WTC11 (cell line): ENCODE data around the gene ZXDC. TPM values are rescaled to one million over a fixed set of nuclear protein-coding genes. Genes with fewer than 3 reads are reported as not detected.

Experiments
- ATAC-seq: fragments of 200-7000 bp; cut with Tn5 transposase; 2 replicates; pipeline ENCODE4 v1.10.0; 2021; ENCODE audit warnings: mild to moderate bottlenecking, moderate library complexity
- CTCF ChIA-PET: fragments of 300-600 bp; sonication (Branson Sonifier 250); formaldehyde crosslinking; loops from one replicate; lab custom pipeline; 2021; ENCODE audit warnings: antibody characterized with exemption; lab: Charles Lee
- POLR2A ChIA-PET: fragments of 350-600 bp; sonication (Branson Sonifier 250); formaldehyde crosslinking; loops from one replicate; lab custom pipeline; 2021; ENCODE audit warnings: antibody characterized with exemption; lab: Charles Lee
- DNase-seq: peaks from one replicate; pipeline ENCODE4 v3.0.0; 2021; ENCODE audit warnings: low spot score
- H3K27ac Mint-ChIP-seq: 2 replicates; pipeline ENCODE4 v1.8.0; 2021; ENCODE audit warnings: mixed read lengths
- H3K27me3 Mint-ChIP-seq: 2 replicates; pipeline ENCODE4 v1.8.0; 2021; ENCODE audit warnings: low read depth, mild to moderate bottlenecking, moderate library complexity, mixed read lengths
- H3K36me3 Mint-ChIP-seq: 2 replicates; pipeline ENCODE4 v1.8.0; 2021; ENCODE audit warnings: mixed read lengths
- H3K4me1 Mint-ChIP-seq: 2 replicates; pipeline ENCODE4 v1.8.0; 2022; ENCODE audit warnings: mixed read lengths
- H3K4me3 Mint-ChIP-seq: 2 replicates; pipeline ENCODE4 v1.8.0; 2021; ENCODE audit warnings: mild to moderate bottlenecking, moderate library complexity, mixed read lengths
- H3K9me3 Mint-ChIP-seq: 2 replicates; pipeline ENCODE4 v1.8.0; 2021; ENCODE audit warnings: mixed read lengths
- ATF3 ChIP-seq: sonication (generic); formaldehyde crosslinking; conservative IDR thresholded peaks from 2 replicates; pipeline ENCODE4 v1.8.1; 2022; ENCODE audit warnings: mild to moderate bottlenecking, missing genetic modification reagents
- CBFB ChIP-seq: sonication (generic); formaldehyde crosslinking; IDR thresholded peaks from 2 replicates; pipeline ENCODE4 v1.8.1; 2022; ENCODE audit warnings: mild to moderate bottlenecking, low read depth, missing genetic modification reagents
- CDX4 ChIP-seq: fragments of 250-450 bp; sonication (Bioruptor Pico); IDR thresholded peaks from 2 replicates; pipeline ENCODE4 v1.9.0; 2021; ENCODE audit warnings: moderate library complexity, mild to moderate bottlenecking, inconsistent platforms, borderline replicate concordance
- CREB1 ChIP-seq: sonication (generic); formaldehyde crosslinking; IDR thresholded peaks from 2 replicates; pipeline ENCODE4 v1.8.0; 2023; ENCODE audit warnings: mild to moderate bottlenecking, missing genetic modification reagents
- E2F1 ChIP-seq: sonication (generic); formaldehyde crosslinking; IDR thresholded peaks from 2 replicates; pipeline ENCODE4 v1.8.0; 2022; ENCODE audit warnings: mild to moderate bottlenecking, missing genetic modification reagents
- EMX1 ChIP-seq: fragments of 250-450 bp; sonication (Bioruptor Pico); IDR thresholded peaks from 2 replicates; pipeline ENCODE4 v1.8.0; 2021; ENCODE audit warnings: mild to moderate bottlenecking
- ESRRA ChIP-seq: sonication (generic); formaldehyde crosslinking; IDR thresholded peaks from 2 replicates; pipeline ENCODE4 v1.8.1; 2022; ENCODE audit warnings: mild to moderate bottlenecking, missing genetic modification reagents, borderline replicate concordance
- HMGA2 ChIP-seq: fragments of 250-450 bp; sonication (Bioruptor Pico); IDR thresholded peaks from 2 replicates; pipeline ENCODE4 v1.4.0; 2021; ENCODE audit warnings: mild to moderate bottlenecking, moderate library complexity
- IRF1 ChIP-seq: sonication (generic); formaldehyde crosslinking; IDR thresholded peaks from 2 replicates; pipeline ENCODE4 v1.8.0; 2023; ENCODE audit warnings: missing genetic modification reagents
- SMAD3 ChIP-seq: sonication (generic); formaldehyde crosslinking; IDR thresholded peaks from 2 replicates; pipeline ENCODE4 v1.8.0; 2022; ENCODE audit warnings: missing genetic modification reagents, mild to moderate bottlenecking, borderline replicate concordance
- TEAD4 ChIP-seq: sonication (generic); formaldehyde crosslinking; IDR thresholded peaks from 2 replicates; pipeline ENCODE4 v1.8.0; 2022; ENCODE audit warnings: mild to moderate bottlenecking, missing genetic modification reagents
- USF2 ChIP-seq: sonication (generic); formaldehyde crosslinking; IDR thresholded peaks from 2 replicates; pipeline ENCODE4 v1.8.1; 2023; ENCODE audit warnings: mild to moderate bottlenecking, missing genetic modification reagents, moderate library complexity
- ZNF138 ChIP-seq: sonication (generic); formaldehyde crosslinking; conservative IDR thresholded peaks from 2 replicates; pipeline ENCODE4 v1.8.1; 2022; ENCODE audit warnings: mild to moderate bottlenecking, moderate library complexity, missing genetic modification reagents
- ZNF219 ChIP-seq: sonication (generic); formaldehyde crosslinking; IDR thresholded peaks from 2 replicates; pipeline ENCODE4 v1.8.0; 2023; ENCODE audit warnings: missing genetic modification reagents, mild to moderate bottlenecking, borderline replicate concordance
- ZNF396 ChIP-seq: fragments of 250-450 bp; sonication (Bioruptor Pico); IDR thresholded peaks from 2 replicates; pipeline ENCODE4 v1.8.0; 2021; ENCODE audit warnings: mild to moderate bottlenecking, moderate library complexity, borderline replicate concordance
- ZNF423 ChIP-seq: fragments of 250-450 bp; sonication (Bioruptor Pico); IDR thresholded peaks from 2 replicates; pipeline ENCODE4 v2.1.2; 2022; ENCODE audit warnings: mild to moderate bottlenecking, moderate library complexity
- ZNF425 ChIP-seq: fragments of 250-450 bp; sonication (Bioruptor Pico); conservative IDR thresholded peaks from 2 replicates; pipeline ENCODE4 v1.9.0; 2021; ENCODE audit warnings: mild to moderate bottlenecking
- ZNF532 ChIP-seq: fragments of 250-450 bp; sonication (Bioruptor Pico); IDR thresholded peaks from 2 replicates; pipeline ENCODE4 v1.9.0; 2021; ENCODE audit warnings: mild to moderate bottlenecking, borderline replicate concordance
- ZSCAN18 ChIP-seq: fragments of 250-450 bp; sonication (Bioruptor Pico); IDR thresholded peaks from 2 replicates; pipeline ENCODE4 v2.1.2; 2022; ENCODE audit warnings: mild to moderate bottlenecking, moderate library complexity
- total RNA-seq: library from RNA; stranded (reverse); gene quantifications from 3 replicates; pipeline ENCODE4 v1.2.3, GENCODE V29; 2021

ZXDC gene
- total RNA-seq, 1 experiment from 2014 or later: 34.7 TPM

GRCh38 chr3:126484662-126485061 lies 9.0 kb upstream of the ZXDC start:
- peak; percentile 29 for ATAC-seq
- no peak for DNase-seq
- Mint-ChIP-seq H3K4me3 (no peak overlapping the region), H3K4me1 (peaks cover 34% of the 10 kb centered on the region), H3K27me3 (no peaks in the 10 kb centered on the region; the same call in 1 of the 2 replicates), H3K9me3 (no peaks in the 10 kb centered on the region), H3K27ac (peak overlapping the region; percentile 66; the same call in 1 of the 2 replicates), H3K36me3 (no peaks in the 10 kb centered on the region)
- ChIA-PET CTCF (interaction anchor here (0.5 to 1.9 kb wide), 5 partner anchors 8 to 1090 kb away, joined by 3 to 7 read pairs (median 4); partner anchors contain the start of gene CHST13), POLR2A (interaction anchor here (0.9 to 1.3 kb wide), 2 partner anchors 8 to 136 kb away, joined by 3 to 5 read pairs; no protein-coding TSS in a partner anchor)
- TF ChIP-seq ZNF138 (CRISPR knock-in tag) (0 out of 2 replicates have a peak, but pooled peaks have one; percentile 42), ZNF219 (CRISPR knock-in tag) (no peak)

GRCh38 chr3:126484148-126484547 lies 8.5 kb upstream of the ZXDC start:
- H3K27me3 Mint-ChIP-seq: no peaks in the 10 kb centered on the region; the same call in 1 of the 2 replicates
- H3K4me1 Mint-ChIP-seq: peaks cover 34% of the 10 kb centered on the region
- ChIA-PET CTCF (interaction anchor here (1.3 to 1.9 kb wide), 3 partner anchors 8 to 40 kb away, joined by 4 to 7 read pairs (median 6); partner anchors contain the start of gene CHST13), POLR2A (interaction anchor here (0.5 kb wide), 1 partner anchor 483 kb away, joined by 3 read pairs; no protein-coding TSS in a partner anchor)
- H3K36me3 Mint-ChIP-seq: no peaks in the 10 kb centered on the region
- H3K9me3 Mint-ChIP-seq: no peaks in the 10 kb centered on the region
- peak overlapping the region; percentile 66; the same call in 1 of the 2 replicates for H3K27ac Mint-ChIP-seq
- no peak for ATAC-seq
- no peak overlapping the region for H3K4me3 Mint-ChIP-seq
- no peak for DNase-seq
- TF ChIP-seq SMAD3 (no peak), ZNF396 (CRISPR knock-in tag) (no peak), ZNF423 (no peak), CBFB (CRISPR knock-in tag) (no peak), ESRRA (CRISPR knock-in tag) (no peak), TEAD4 (CRISPR knock-in tag) (no peak), CREB1 (CRISPR knock-in tag) (no peak)

- H3K4me3 Mint-ChIP-seq: no peak overlapping the region
- H3K27me3 Mint-ChIP-seq: no peaks in the 10 kb centered on the region; the same call in 1 of the 2 replicates
- DNase-seq: no peak
- H3K9me3 Mint-ChIP-seq: no peaks in the 10 kb centered on the region
- ChIA-PET POLR2A (no interaction called here), CTCF (no interaction called here)
- no peaks in the 10 kb centered on the region for H3K36me3 Mint-ChIP-seq
- peaks cover 34% of the 10 kb centered on the region for H3K4me1 Mint-ChIP-seq
- no peak overlapping the region for H3K27ac Mint-ChIP-seq
- ATAC-seq: no peak
- TF ChIP-seq USF2 (CRISPR knock-in tag): no peak
- no peak for TF ChIP-seq E2F1
- TF ChIP-seq EMX1 (CRISPR knock-in tag): no peak
- no peak for TF ChIP-seq ZSCAN18 (CRISPR knock-in tag)
- TF ChIP-seq CDX4 (CRISPR knock-in tag): no peak
- TF ChIP-seq SMAD3: no peak
- no peak for TF ChIP-seq IRF1
- TF ChIP-seq HMGA2: no peak
- TF ChIP-seq ZNF532: no peak
- TF ChIP-seq ATF3 (CRISPR knock-in tag): no peak
- TF ChIP-seq ZNF425 (CRISPR knock-in tag): no peak
Measured at GRCh38 chr3:126483321-126483761, 7.7 kb upstream of the ZXDC start.
